Spleen (tissue), 11 donors: ENCODE data around the gene NOM1. TPM values are rescaled to one million over a fixed set of nuclear protein-coding genes. Genes with fewer than 3 reads are reported as not detected.
A peak's percentile ranks its signal among the peaks of the same experiment; 100 is the strongest.

ENCODE experiments used
- DNase-seq: peaks from one replicate; pipeline ENCODE4 v3.0.0-alpha.2; 2020
- H3K27ac ChIP-seq, 8 donors: fragments of 200-600 bp; sonication (generic) in 7 of 8; 1 replicate in 4 of 8; 2 replicates in 4 of 8; pipeline versions ENCODE4 v1.5.0 to v1.8.0; 2016 to 2021; ENCODE audit warnings: inconsistent platforms in 4 of 8, mild to moderate bottlenecking in 4 of 8, moderate library complexity in 1 of 8
- H3K27me3 ChIP-seq, 7 donors: fragments of 200-600 bp; sonication (generic) in 6 of 7; replicated peaks in 1 of 7; 1 replicate in 4 of 7; 2 replicates in 3 of 7; pipeline versions ENCODE4 v1.5.0 to v1.8.0; 2016 to 2021; ENCODE audit warnings: inconsistent platforms in 3 of 7, mild to moderate bottlenecking in 1 of 7
- H3K36me3 ChIP-seq, 6 donors: fragments of 200-600 bp; sonication (generic) in 5 of 6; 1 replicate in 4 of 6; 2 replicates in 2 of 6; pipeline versions ENCODE4 v1.5.0 to v1.8.0; 2016 to 2021; ENCODE audit warnings: inconsistent platforms in 2 of 6
- H3K4me1 ChIP-seq, 6 donors: fragments of 200-600 bp; sonication (generic) in 5 of 6; 1 replicate in 3 of 6; 2 replicates in 3 of 6; pipeline versions ENCODE4 v1.5.0 to v1.8.0; 2016 to 2021; ENCODE audit warnings: inconsistent platforms in 3 of 6
- H3K4me3 ChIP-seq, 8 donors: fragments of 200-600 bp; sonication (generic) in 7 of 8; 1 replicate in 4 of 8; 2 replicates in 4 of 8; pipeline versions ENCODE4 v1.5.0 to v1.8.0; 2016 to 2021; ENCODE audit warnings: inconsistent platforms in 4 of 8, mild to moderate bottlenecking in 4 of 8, moderate library complexity in 2 of 8
- H3K9me3 ChIP-seq, 8 donors: fragments of 200-600 bp; sonication (generic) in 7 of 8; 1 replicate in 4 of 8; 2 replicates in 4 of 8; pipeline versions ENCODE4 v1.5.0 to v1.8.0; 2016 to 2021; ENCODE audit warnings: inconsistent platforms in 4 of 8
- POLR2A ChIP-seq, 3 donors: fragments of 450-650 bp; IDR thresholded peaks; one replicate each; pipeline ENCODE4 v1.5.1; 2017; ENCODE audit warnings: antibody characterized with exemption in 3 of 3, mild to moderate bottlenecking in 1 of 3
- POLR2AphosphoS5 ChIP-seq, 3 donors: sonication (generic); formaldehyde crosslinking; IDR thresholded peaks; one replicate each; pipeline ENCODE4 v1.5.1; 2017; ENCODE audit warnings: antibody characterized with exemption in 3 of 3
- WGBS, 5 donors: extraction: QIAGEN DNeasy Blood & Tissue Kit in 3 of 5; methylation state at CpG; one replicate each; pipeline versions ENCODE4 v1.1.5 to v1.1.7; 2013 to 2018; 5-methylcytosine and 5-hydroxymethylcytosine counted together
- intact Hi-C: fragments of 100-400 bp; cut with DNase I; formaldehyde crosslinking; loops from one replicate; pipeline ENCODE4 v1.15.0; 2023; ENCODE audit warnings: low total_unique reads
- polyA plus RNA-seq, 3 donors: library from polyadenylated mRNA; stranded (reverse); fragments of 200-250 nt; gene quantifications; one replicate each; pipeline ENCODE4 v1.2.1, GENCODE V29; 2013
- total RNA-seq, 7 donors: library from RNA; depleted of rRNA in 3 of 7; stranded (reverse); fragments of >200 nt in 3 of 7; fragmentation: NEBNext Ultra II Directional in 4 of 7; extraction: Animal tissue kit (Norgen Biotek cat#: 25700) in 4 of 7; gene quantifications; one replicate each; pipeline versions ENCODE4 v1.1.0 to v1.2.1, GENCODE V29; 2016 to 2021
- TF ChIP-seq, protein P1 (sequence below), 11 experiments: fragments of 200-600 bp in 7 of 11; fragments of 450-650 bp in 4 of 11; sonication (generic) in 4 of 11; IDR thresholded peaks in 8 of 11; conservative IDR thresholded peaks in 3 of 11; 1 replicate in 7 of 11; 2 replicates in 4 of 11; pipeline versions ENCODE4 v1.4.0 to v1.8.0; 2016 to 2021; ENCODE audit warnings: antibody characterized with exemption in 11 of 11, inconsistent platforms in 4 of 11, mild to moderate bottlenecking in 1 of 11
- donor health status: healthy with polysubstance abuse.
- donor health status: DM: no; HTN: no; CAD: no; lungs with moderate emphysema.
- donor health status: DM: no; HTN: no; CAD: no.
- donor health status: Bipolar disorder and iron deficiency.
- donor health status: healthy.
- donor health status: DM: no; HTN: no; CAD: no.
- donor health status: DM: yes; HTN: yes; CAD: no.

Gene NOM1
- total and polyA plus RNA-seq, 10 donors = 4.5 to 31.1 (median 22.0) TPM

DNA sequence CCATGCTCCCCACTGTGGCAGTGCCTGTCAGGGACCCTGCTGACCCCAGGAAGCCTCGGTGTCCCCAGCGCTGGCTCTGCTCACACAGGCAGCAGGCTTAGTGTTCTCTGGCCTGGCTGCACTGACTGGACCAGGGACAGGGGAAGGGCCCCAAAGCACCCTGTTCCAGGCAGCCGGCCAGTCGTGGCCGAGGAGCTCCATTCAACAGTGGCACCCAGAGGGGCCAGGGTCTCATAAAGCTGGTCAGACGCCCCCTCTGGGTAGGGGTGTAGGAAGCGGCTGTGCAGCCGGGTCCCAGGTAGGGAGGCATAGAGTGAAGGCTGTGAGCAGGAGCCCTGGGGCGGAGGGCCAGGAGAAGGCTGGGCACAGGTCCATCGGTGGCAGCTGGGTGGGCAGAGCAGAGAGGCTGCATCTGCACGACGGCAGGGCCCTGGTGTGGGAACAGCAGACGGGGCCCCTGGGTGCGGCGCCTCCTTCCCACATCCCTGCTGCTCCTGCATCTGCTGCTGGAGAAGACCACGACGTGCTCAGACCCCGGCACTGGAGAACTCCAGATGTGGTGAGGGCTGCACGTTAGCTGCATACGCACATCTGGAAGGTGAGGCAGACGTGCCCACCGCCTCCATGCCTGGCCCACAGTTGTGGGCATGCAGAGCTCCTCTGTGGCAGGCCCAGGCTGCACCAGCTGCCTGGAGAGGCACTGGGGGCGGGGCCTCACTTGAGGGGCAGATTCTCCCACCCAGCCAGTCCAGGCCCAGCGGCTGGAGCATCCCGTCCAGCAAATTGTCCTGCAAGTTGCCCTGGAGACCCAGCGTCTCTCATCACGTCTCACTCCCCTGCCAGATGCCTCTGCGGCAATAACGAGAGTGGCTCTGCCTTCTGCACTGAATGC lies 35.8 kb downstream of the NOM1 start:
- 86 to 93% (median 90%) methylated on average over 25 to 29 of the region's 29 CpGs for WGBS, 5 donors
- peaks cover 0 to under 1% (median 0%) of the 10 kb centered on the region in 8 donors for H3K9me3 ChIP-seq
- H3K36me3 ChIP-seq = no peaks in the 10 kb centered on the region
- TF ChIP-seq POLR2AphosphoS5 (IDR thresholded peaks at IDR 0.05) (peak in 1 of 3 donors; percentile 3), POLR2A (IDR thresholded peaks at IDR 0.05) (no peak)
- TF ChIP-seq, protein P1, sequence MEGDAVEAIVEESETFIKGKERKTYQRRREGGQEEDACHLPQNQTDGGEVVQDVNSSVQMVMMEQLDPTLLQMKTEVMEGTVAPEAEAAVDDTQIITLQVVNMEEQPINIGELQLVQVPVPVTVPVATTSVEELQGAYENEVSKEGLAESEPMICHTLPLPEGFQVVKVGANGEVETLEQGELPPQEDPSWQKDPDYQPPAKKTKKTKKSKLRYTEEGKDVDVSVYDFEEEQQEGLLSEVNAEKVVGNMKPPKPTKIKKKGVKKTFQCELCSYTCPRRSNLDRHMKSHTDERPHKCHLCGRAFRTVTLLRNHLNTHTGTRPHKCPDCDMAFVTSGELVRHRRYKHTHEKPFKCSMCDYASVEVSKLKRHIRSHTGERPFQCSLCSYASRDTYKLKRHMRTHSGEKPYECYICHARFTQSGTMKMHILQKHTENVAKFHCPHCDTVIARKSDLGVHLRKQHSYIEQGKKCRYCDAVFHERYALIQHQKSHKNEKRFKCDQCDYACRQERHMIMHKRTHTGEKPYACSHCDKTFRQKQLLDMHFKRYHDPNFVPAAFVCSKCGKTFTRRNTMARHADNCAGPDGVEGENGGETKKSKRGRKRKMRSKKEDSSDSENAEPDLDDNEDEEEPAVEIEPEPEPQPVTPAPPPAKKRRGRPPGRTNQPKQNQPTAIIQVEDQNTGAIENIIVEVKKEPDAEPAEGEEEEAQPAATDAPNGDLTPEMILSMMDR (IDR thresholded peaks at IDR 0.05 in 8 of 11, conservative IDR thresholded peaks at IDR 0.05 in 3 of 11) = no peak
- no peak for DNase-seq
- no peak overlapping the region for H3K4me3 ChIP-seq
- H3K27ac ChIP-seq = no peak overlapping the region
- intact Hi-C loops = no loop called here
- H3K27me3 ChIP-seq = peaks cover 0 to 15% (median 0%) of the 10 kb centered on the region in 7 donors
- no peaks in the 10 kb centered on the region for H3K4me1 ChIP-seq

GRCh38 chr7:156986378-156986777 lies 36.9 kb downstream of the NOM1 start:
- DNase-seq = no peak

GRCh38 chr7:156988343-156989185 lies 39.1 kb downstream of the NOM1 start:
- Histone ChIP-seq H3K4me1 (no peaks in the 10 kb centered on the region), H3K36me3 (no peaks in the 10 kb centered on the region), H3K4me3 (no peak overlapping the region), H3K9me3 (no peaks in the 10 kb centered on the region), H3K27ac (no peak overlapping the region), H3K27me3 (peaks cover 0 to 46% (median 5%) of the 10 kb centered on the region in 7 donors)
- TF ChIP-seq POLR2AphosphoS5 (IDR thresholded peaks at IDR 0.05) (no peak), POLR2A (IDR thresholded peaks at IDR 0.05) (no peak)
- TF ChIP-seq, protein P1 (IDR thresholded peaks at IDR 0.05 in 8 of 11, conservative IDR thresholded peaks at IDR 0.05 in 3 of 11) = no peak
- WGBS, 5 donors = 73 to 81% (median 78%) methylated on average over 26 to 27 of the region's 27 CpGs
- intact Hi-C loops = no loop called here
- DNase-seq = no peak

More at GRCh38 chr7:156986378-156986777, 36.9 kb downstream of the NOM1 start:
- Histone ChIP-seq H3K4me1 (no peaks in the 10 kb centered on the region), H3K4me3 (no peak overlapping the region), H3K9me3 (no peaks in the 10 kb centered on the region), H3K36me3 (no peaks in the 10 kb centered on the region), H3K27ac (no peak overlapping the region), H3K27me3 (peaks cover 0 to 25% (median 0%) of the 10 kb centered on the region in 7 donors)
- no peak for TF ChIP-seq POLR2A (IDR thresholded peaks at IDR 0.05)
- TF ChIP-seq POLR2AphosphoS5 (IDR thresholded peaks at IDR 0.05) = no peak
- TF ChIP-seq, protein P1 (IDR thresholded peaks at IDR 0.05 in 8 of 11, conservative IDR thresholded peaks at IDR 0.05 in 3 of 11) = no peak
- intact Hi-C loops = no loop called here
- WGBS, 5 donors = 90 to 94% (median 92%) methylated on average over 8 of the region's 8 CpGs
